H1 (cell line): ENCODE data around the gene SDC4. TPM values are rescaled to one million over a fixed set of nuclear protein-coding genes. Genes with fewer than 3 reads are reported as not detected.

Experiments used
- CTCF ChIA-PET: fragments of 300-600 bp; sonication (Branson Sonifier 250); formaldehyde crosslinking; loops from one replicate; lab custom pipeline; 2021; ENCODE audit not compliant: partially characterized antibody; lab: Charles Lee
- POLR2A ChIA-PET: fragments of 300-600 bp; sonication (Branson Sonifier 250); formaldehyde crosslinking; loops from one replicate; lab custom pipeline; 2021; ENCODE audit warnings: inconsistent platforms; ENCODE audit not compliant: partially characterized antibody; lab: Charles Lee
- DNase-seq, 2 experiments: peaks; one replicate each; pipeline versions ENCODE4 v3.0.0 to v3.0.0-alpha.2; 2010 to 2022; ENCODE audit warnings: low spot score in 2 of 2, low read depth in 1 of 2, mixed read lengths in 1 of 2
- FAIRE-seq: peaks from 2 replicates; lab custom pipeline; 2011; peaks lifted over from hg19 to GRCh38; lab: Jason Lieb, UNC
- H2AFZ ChIP-seq: 2 replicates; pipeline ENCODE4 v1.8.1; 2012; ENCODE audit warnings: low read length, inconsistent platforms
- H2AK5ac ChIP-seq: 2 replicates; pipeline ENCODE4 v1.6.1; 2013; ENCODE audit warnings: low read depth, low read length
- H2BK120ac ChIP-seq: replicated peaks from 2 replicates; pipeline ENCODE3; 2013; ENCODE audit warnings: low read depth, low read length, inconsistent platforms
- H2BK12ac ChIP-seq: 2 replicates; pipeline ENCODE4 v1.6.1; 2013; ENCODE audit warnings: low read depth, low read length
- H2BK15ac ChIP-seq: 2 replicates; pipeline ENCODE4 v1.6.1; 2013; ENCODE audit warnings: low read length
- H2BK20ac ChIP-seq: 2 replicates; pipeline ENCODE4 v1.6.1; 2013; ENCODE audit warnings: low read length
- H2BK5ac ChIP-seq: 2 replicates; pipeline ENCODE4 v1.6.1; 2013; ENCODE audit warnings: low read depth, low read length
- H3K14ac ChIP-seq: 2 replicates; pipeline ENCODE4 v1.6.1; 2013; ENCODE audit warnings: inconsistent platforms; ENCODE audit not compliant: insufficient read length
- H3K18ac ChIP-seq: 2 replicates; pipeline ENCODE4 v1.6.1; 2013; ENCODE audit warnings: low read length; ENCODE audit errors: extremely low read depth
- H3K23ac ChIP-seq: 2 replicates; pipeline ENCODE4 v1.6.1; 2013; ENCODE audit warnings: inconsistent platforms; ENCODE audit not compliant: insufficient read length
- H3K23me2 ChIP-seq: 2 replicates; pipeline ENCODE4 v1.6.1; 2013; ENCODE audit warnings: low read depth, low read length
- H3K27ac ChIP-seq: 2 replicates; pipeline ENCODE4 v1.6.1; 2011; ENCODE audit warnings: low read depth, low read length, inconsistent platforms
- H3K27me3 ChIP-seq, 4 experiments: replicated peaks in 1 of 4; 1 replicate in 1 of 4; 2 replicates in 3 of 4; pipeline versions ENCODE4 v1.6.1 to v1.8.1; 2011 to 2013; ENCODE audit warnings: low read length in 3 of 4, mild to moderate bottlenecking in 3 of 4, inconsistent platforms in 2 of 4, mixed read lengths in 2 of 4, moderate library complexity in 1 of 4; ENCODE audit not compliant: control insufficient read depth in 3 of 4, insufficient read depth in 3 of 4; ENCODE audit errors: extremely low read depth in 1 of 4
- H3K36me3 ChIP-seq, 4 experiments: 2 replicates each; pipeline versions ENCODE4 v1.6.1 to v1.8.1; 2011 to 2013; ENCODE audit warnings: mild to moderate bottlenecking in 4 of 4, low read length in 3 of 4, moderate library complexity in 2 of 4, control low read depth in 1 of 4, inconsistent platforms in 1 of 4; ENCODE audit not compliant: insufficient read depth in 4 of 4, control insufficient read depth in 2 of 4
- H3K4ac ChIP-seq: replicated peaks from 2 replicates; pipeline ENCODE3; 2013; ENCODE audit warnings: low read length, low read depth, mixed read lengths, inconsistent platforms; ENCODE audit not compliant: insufficient read length
- H3K4me1 ChIP-seq, 4 experiments: replicated peaks in 1 of 4; 1 replicate in 1 of 4; 2 replicates in 3 of 4; pipeline versions ENCODE4 v1.6.1 to v1.8.1; 2011 to 2013; ENCODE audit warnings: low read length in 3 of 4, inconsistent platforms in 2 of 4, mixed read lengths in 1 of 4; ENCODE audit not compliant: insufficient read depth in 4 of 4, control insufficient read depth in 3 of 4
- H3K4me2 ChIP-seq, 2 experiments: 2 replicates each; pipeline versions ENCODE4 v1.6.1 to v1.8.1; 2011 to 2013; ENCODE audit warnings: low read depth in 2 of 2, low read length in 2 of 2, control low read depth in 1 of 2, inconsistent platforms in 1 of 2, mild to moderate bottlenecking in 1 of 2; ENCODE audit not compliant: insufficient read depth in 1 of 2
- H3K4me3 ChIP-seq, 4 experiments: fragments of 200-600, 300-600 bp in 1 of 4; sonication (generic), shearing (Covaris generic), sonication (Bioruptor Twin) in 1 of 4; 2 replicates each; pipeline versions ENCODE4 v1.5.1 to v1.8.1; 2011 to 2016; ENCODE audit warnings: low read length in 4 of 4, low read depth in 3 of 4, control low read depth in 2 of 4, inconsistent platforms in 2 of 4, mild to moderate bottlenecking in 2 of 4, mixed read lengths in 1 of 4, moderate library complexity in 1 of 4; ENCODE audit not compliant: insufficient read depth in 2 of 4; ENCODE audit errors: extremely low read depth in 1 of 4
- H3K56ac ChIP-seq: replicated peaks from 2 replicates; pipeline ENCODE3; 2013; ENCODE audit warnings: low read depth, mild to moderate bottlenecking, mixed read lengths, low read length, inconsistent platforms; ENCODE audit not compliant: insufficient read length
- H3K79me1 ChIP-seq: 2 replicates; pipeline ENCODE4 v1.6.1; 2013; ENCODE audit warnings: low read depth, low read length, control low read depth
- H3K79me2 ChIP-seq, 2 experiments: 2 replicates each; pipeline versions ENCODE4 v1.6.1 to v1.8.1; 2012 to 2013; ENCODE audit warnings: low read length in 2 of 2, mild to moderate bottlenecking in 2 of 2, inconsistent platforms in 1 of 2; ENCODE audit not compliant: insufficient read depth in 2 of 2, control insufficient read depth in 1 of 2
- H3K9ac ChIP-seq, 4 experiments: replicated peaks in 1 of 4; 1 replicate in 1 of 4; 2 replicates in 3 of 4; pipeline versions ENCODE4 v1.6.1 to v1.8.1; 2011 to 2013; ENCODE audit warnings: low read depth in 3 of 4, low read length in 3 of 4, control low read depth in 2 of 4, mild to moderate bottlenecking in 2 of 4, moderate library complexity in 2 of 4, inconsistent platforms in 1 of 4; ENCODE audit errors: extremely low read depth in 1 of 4
- H3K9me3 ChIP-seq, 2 experiments: 2 replicates each; pipeline versions ENCODE4 v1.6.1 to v1.8.1; 2012 to 2013; ENCODE audit warnings: mild to moderate bottlenecking in 2 of 2, moderate library complexity in 2 of 2, control low read depth in 1 of 2, inconsistent platforms in 1 of 2, low read depth in 1 of 2, low read length in 1 of 2, mixed read lengths in 1 of 2; ENCODE audit not compliant: insufficient read depth in 2 of 2
- H4K20me1 ChIP-seq, 2 experiments: replicated peaks in 1 of 2; 2 replicates each; pipeline versions ENCODE3 to v1.8.1; 2011 to 2013; ENCODE audit warnings: inconsistent platforms in 2 of 2, low read length in 2 of 2, mild to moderate bottlenecking in 1 of 2; ENCODE audit not compliant: insufficient read depth in 2 of 2, control insufficient read depth in 1 of 2
- H4K5ac ChIP-seq: 2 replicates; pipeline ENCODE4 v1.6.1; 2013; ENCODE audit warnings: low read length, low read depth, mixed read lengths, inconsistent platforms; ENCODE audit not compliant: insufficient read length
- H4K8ac ChIP-seq: 2 replicates; pipeline ENCODE4 v1.8.0; 2013; ENCODE audit warnings: mild to moderate bottlenecking, moderate library complexity, low read length, inconsistent platforms; ENCODE audit not compliant: insufficient read depth; ENCODE audit errors: extremely low read depth
- H4K91ac ChIP-seq: replicated peaks from 2 replicates; pipeline ENCODE3; 2013; ENCODE audit warnings: low read length, mixed read lengths, inconsistent platforms; ENCODE audit not compliant: insufficient read length
- ATF2 ChIP-seq: IDR thresholded peaks from 2 replicates; pipeline ENCODE4 v1.6.1; 2012; ENCODE audit warnings: low read length, inconsistent platforms
- ATF3 ChIP-seq: IDR thresholded peaks from 2 replicates; pipeline ENCODE4 v1.6.1; 2011; ENCODE audit warnings: low read depth, mild to moderate bottlenecking, low read length; ENCODE audit not compliant: insufficient read depth
- CHD1 ChIP-seq: IDR thresholded peaks from 2 replicates; pipeline ENCODE4 v1.6.1; 2012; ENCODE audit warnings: low read depth, low read length, improper control_type of control experiment
- CHD2 ChIP-seq: IDR thresholded peaks from 2 replicates; pipeline ENCODE4 v1.6.1; 2012; ENCODE audit warnings: low read length, improper control_type of control experiment
- EP300 ChIP-seq, 2 experiments: IDR thresholded peaks; 1 replicate in 1 of 2; 2 replicates in 1 of 2; pipeline ENCODE4 v1.6.1; 2011 to 2012; ENCODE audit warnings: low read depth in 2 of 2, low read length in 2 of 2, mild to moderate bottlenecking in 2 of 2, borderline replicate concordance in 1 of 2, inconsistent platforms in 1 of 2, moderate library complexity in 1 of 2
- EZH2 ChIP-seq: fragments of 200-600 bp; sonication (generic); IDR thresholded peaks from 2 replicates; pipeline ENCODE4 v1.7.1; 2012; ENCODE audit warnings: low read depth, mild to moderate bottlenecking, moderate library complexity, low read length, inconsistent platforms; ENCODE audit not compliant: severe bottlenecking
- HDAC6 ChIP-seq: IDR thresholded peaks from one replicate; pipeline ENCODE4 v1.7.1; 2012; ENCODE audit warnings: low read depth, mild to moderate bottlenecking, inconsistent platforms, low read length, moderate library complexity
- KDM1A ChIP-seq: fragments of 200-600, 300-600 bp; sonication (generic); IDR thresholded peaks from 2 replicates; pipeline ENCODE4 v1.7.1; 2016; ENCODE audit warnings: mild to moderate bottlenecking, low read length, borderline replicate concordance
- SAP30 ChIP-seq: fragments of 300-600 bp; sonication (generic); IDR thresholded peaks from 2 replicates; pipeline ENCODE4 v1.7.1; 2012; ENCODE audit warnings: low read length, moderate library complexity, mild to moderate bottlenecking, inconsistent platforms; ENCODE audit not compliant: insufficient read depth, insufficient replicate concordance
- SIRT6 ChIP-seq: IDR thresholded peaks from one replicate; pipeline ENCODE4 v1.7.1; 2012; ENCODE audit warnings: low read length, inconsistent platforms
- SRF ChIP-seq: IDR thresholded peaks from 2 replicates; pipeline ENCODE4 v1.6.1; 2011; ENCODE audit warnings: mild to moderate bottlenecking, low read depth, low read length, moderate library complexity
- whole genome bisulfite sequencing, 2 experiments: shearing (Covaris generic) in 1 of 2; methylation state at CpG; one replicate each; pipeline versions ENCODE4 v1.1.6 to v1.1.7; 2013 to 2015; ENCODE audit warnings: low lambda C conversion rate in 2 of 2, mixed read lengths in 2 of 2, inconsistent platforms in 1 of 2, low coverage in 1 of 2, missing lambda C conversion rate in 1 of 2; ENCODE audit not compliant: insufficient replicate concordance in 2 of 2, insufficient coverage in 1 of 2, insufficient read length in 1 of 2; ENCODE audit errors: extremely low coverage in 1 of 2, missing lambda C conversion rate in 1 of 2; 5-methylcytosine and 5-hydroxymethylcytosine counted together
- polyA plus RNA-seq, 7 experiments: library from polyadenylated mRNA; depleted of rRNA in 3 of 7; stranded (reverse) in 5 of 7; unstranded in 2 of 7; fragments of >200 nt in 5 of 7; fragments of 200-250 nt in 2 of 7; gene quantifications; 1 replicate in 5 of 7; 2 replicates in 1 of 7; 4 replicates in 1 of 7; pipeline versions ENCODE4 v1.2.1 to v1.2.3, GENCODE V29; 2011 to 2013; ENCODE audit warnings: missing spikeins in 2 of 7, mixed read lengths in 2 of 7
- total RNA-seq: library from RNA; stranded (reverse); fragmentation: NEBNext Ultra II Directional; extraction: Animal tissue kit (Norgen Biotek cat#: 25700); gene quantifications from 2 replicates; pipeline ENCODE4 v1.2.1, GENCODE V29; 2021

The SDC4 gene
- total and polyA plus RNA-seq, 2 of the 8 experiments (the other 6 are each of a cell fraction or from before 2014, with no cell fraction given): 34.6 to 60.2 TPM

GRCh38 chr20:45352729-45353128, 4.5 kb upstream of the SDC4 start:
- Histone ChIP-seq H3K79me1 (no peaks in the 10 kb centered on the region), H4K8ac (no peak overlapping the region), H3K56ac (no peak overlapping the region), H4K91ac (no peak overlapping the region), H2BK15ac (no peak overlapping the region), H3K36me3 (no peaks in the 10 kb centered on the region), H3K14ac (no peak overlapping the region), H4K20me1 (no peaks in the 10 kb centered on the region), H2BK20ac (no peak overlapping the region), H3K27me3 (no peaks in the 10 kb centered on the region), H3K4ac (no peak overlapping the region), H3K79me2 (peaks cover 0 to 2% of the 10 kb centered on the region in 2 experiments; a peak in 1 of 4 replicates), H3K23me2 (peaks cover 6% of the 10 kb centered on the region; the same call in 1 of the 2 replicates), H2BK120ac (no peak overlapping the region), H4K5ac (no peak overlapping the region), H2AK5ac (no peak overlapping the region), H3K4me2 (no peak overlapping the region), H3K18ac (no peak overlapping the region), H3K9me3 (no peaks in the 10 kb centered on the region), H3K23ac (no peak overlapping the region), H3K4me1 (peaks cover 0 to 6% (median under 1%) of the 10 kb centered on the region in 4 experiments; a peak in 3 of 7 replicates), H3K27ac (no peak overlapping the region), H2BK5ac (no peak overlapping the region), H3K4me3 (no peak overlapping the region), H2BK12ac (no peak overlapping the region), H2AFZ (no peak overlapping the region), H3K9ac (no peak overlapping the region)
- ChIA-PET CTCF (interaction anchor here (0.7 to 1.6 kb wide), 6 partner anchors 9 to 113 kb away, joined by 3 to 7 read pairs (median 3); no protein-coding TSS in a partner anchor), POLR2A (interaction anchor here (0.7 to 1.2 kb wide), 3 partner anchors 11 to 68 kb away, joined by 3 to 4 read pairs (median 3); no protein-coding TSS in a partner anchor)
- DNase-seq (no peak), FAIRE-seq (no peak)
- 88% methylated on average over 3 of the region's 3 CpGs; no CpG with 5 or more reads in 1 of the 2 experiments for WGBS, 2 experiments
- TF ChIP-seq EP300 (IDR thresholded peaks at IDR 0.05; ENCODE audit: borderline replicate concordance in 1 of 2, low read depth in 2 of 2, low read length in 2 of 2) (no peak), SIRT6 (no peak), CHD1 (no peak), EZH2 (no peak), CHD2 (no peak), KDM1A (no peak), ATF3 (no peak), HDAC6 (no peak), SAP30 (no peak), SRF (no peak), ATF2 (no peak)
